HCT116 (cell line): ENCODE data around the gene NR2C2.

Source experiments
- POLR2A ChIP-seq: IDR thresholded peaks from 2 replicates; pipeline ENCODE4 v1.7.0; 2011; ENCODE audit warnings: borderline replicate concordance; ENCODE audit not compliant: insufficient read depth, insufficient read length; ENCODE audit errors: extremely low read depth
- SRF ChIP-seq: IDR thresholded peaks from 2 replicates; pipeline ENCODE4 v1.6.1; 2012; ENCODE audit warnings: low read depth
- TCF7L2 ChIP-seq: IDR thresholded peaks from 2 replicates; pipeline ENCODE4 v1.7.0; 2011; ENCODE audit warnings: borderline replicate concordance, inconsistent platforms; ENCODE audit not compliant: insufficient read depth, insufficient read length; ENCODE audit errors: extremely low read depth
- TF ChIP-seq, protein P1 (sequence below), 3 experiments: fragments of 200-600 bp in 1 of 3; sonication (generic) in 1 of 3; IDR thresholded peaks in 2 of 3; conservative IDR thresholded peaks in 1 of 3; 2 replicates each; pipeline ENCODE4 v1.5.1; 2012 to 2017; ENCODE audit warnings: low read depth in 2 of 3, low read length in 2 of 3, antibody characterized with exemption in 1 of 3, borderline replicate concordance in 1 of 3, control low read depth in 1 of 3, mild to moderate bottlenecking in 1 of 3, mixed read lengths in 1 of 3, mixed run types in 1 of 3, moderate library complexity in 1 of 3; ENCODE audit not compliant: insufficient read depth in 1 of 3

DNA sequence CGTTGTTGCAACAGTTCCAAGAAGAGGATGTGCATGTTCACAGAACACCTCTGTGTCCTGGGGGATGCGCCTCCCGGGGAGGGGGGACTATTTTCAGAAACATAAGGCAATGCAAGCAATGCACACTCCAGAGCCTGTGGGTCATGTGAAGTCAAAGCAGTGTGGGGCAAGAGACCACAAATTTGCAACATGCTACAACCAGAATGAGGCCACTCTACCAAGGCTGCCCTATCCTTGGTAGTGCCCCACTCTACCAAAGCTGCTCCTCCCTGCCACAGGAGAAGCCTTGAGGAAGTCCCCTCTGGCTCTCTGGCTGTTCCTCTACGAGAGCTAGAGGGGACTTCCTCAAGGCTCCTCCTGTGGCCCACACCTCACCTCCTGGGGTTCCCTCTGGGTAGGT lies 8.4 kb upstream of the NR2C2 start:
- TF ChIP-seq POLR2A (no peak), TCF7L2 (no peak), SRF (no peak)
- TF ChIP-seq, protein P1, sequence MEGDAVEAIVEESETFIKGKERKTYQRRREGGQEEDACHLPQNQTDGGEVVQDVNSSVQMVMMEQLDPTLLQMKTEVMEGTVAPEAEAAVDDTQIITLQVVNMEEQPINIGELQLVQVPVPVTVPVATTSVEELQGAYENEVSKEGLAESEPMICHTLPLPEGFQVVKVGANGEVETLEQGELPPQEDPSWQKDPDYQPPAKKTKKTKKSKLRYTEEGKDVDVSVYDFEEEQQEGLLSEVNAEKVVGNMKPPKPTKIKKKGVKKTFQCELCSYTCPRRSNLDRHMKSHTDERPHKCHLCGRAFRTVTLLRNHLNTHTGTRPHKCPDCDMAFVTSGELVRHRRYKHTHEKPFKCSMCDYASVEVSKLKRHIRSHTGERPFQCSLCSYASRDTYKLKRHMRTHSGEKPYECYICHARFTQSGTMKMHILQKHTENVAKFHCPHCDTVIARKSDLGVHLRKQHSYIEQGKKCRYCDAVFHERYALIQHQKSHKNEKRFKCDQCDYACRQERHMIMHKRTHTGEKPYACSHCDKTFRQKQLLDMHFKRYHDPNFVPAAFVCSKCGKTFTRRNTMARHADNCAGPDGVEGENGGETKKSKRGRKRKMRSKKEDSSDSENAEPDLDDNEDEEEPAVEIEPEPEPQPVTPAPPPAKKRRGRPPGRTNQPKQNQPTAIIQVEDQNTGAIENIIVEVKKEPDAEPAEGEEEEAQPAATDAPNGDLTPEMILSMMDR (IDR thresholded peaks at IDR 0.05 in 2 of 3, conservative IDR thresholded peaks at IDR 0.05 in 1 of 3; ENCODE audit: borderline replicate concordance in 1 of 3, insufficient read depth in 1 of 3, low read depth in 2 of 3, low read length in 2 of 3), result no peak
